ENCODE measurements around the gene ATG7. TPM values are rescaled to one million over a fixed set of nuclear protein-coding genes. Genes with fewer than 3 reads are reported as not detected.

ATG7 gene
- total RNA-seq, 1 donor from 2014 or later = 17.5 TPM

- ATAC-seq (peak; percentile 90), DNase-seq (ENCODE audit: missing footprints) (no peak)
- intact Hi-C loops (cut with DNase I) = no loop called here
Observed at GRCh38 chr3:11288786-11289637, 16.8 kb downstream of the ATG7 start.

- intact Hi-C loops (cut with DNase I) = no loop called here
- no peak for ATAC-seq
- DNase-seq (ENCODE audit: missing footprints) = no peak
Observed at GRCh38 chr3:11289864-11290263, 17.7 kb downstream of the ATG7 start.

- intact Hi-C loops (cut with DNase I) = no loop called here
- ATAC-seq = no peak
- DNase-seq (ENCODE audit: missing footprints) = no peak
Observed at GRCh38 chr3:11290743-11291680, 18.8 kb downstream of the ATG7 start.

GRCh38 chr3:11291808-11292207 is 19.6 kb downstream of the ATG7 start:
- DNase-seq (ENCODE audit: missing footprints) (no peak), ATAC-seq (peak; percentile 64)
- intact Hi-C loops (cut with DNase I) = no loop called here

GRCh38 chr3:11297126-11297525 is 24.9 kb downstream of the ATG7 start:
- DNase-seq (ENCODE audit: missing footprints) (no peak), ATAC-seq (no peak)
- intact Hi-C loops (cut with DNase I) = no loop called here

- no peak for ATAC-seq
- DNase-seq (ENCODE audit: missing footprints) = no peak
- intact Hi-C loops (cut with DNase I) = no loop called here
Observed at GRCh38 chr3:11300970-11301369, 28.8 kb downstream of the ATG7 start.

GRCh38 chr3:11302444-11302843 is 30.2 kb downstream of the ATG7 start:
- DNase-seq (ENCODE audit: missing footprints) = no peak
- ATAC-seq = no peak
- intact Hi-C loops (cut with DNase I) = no loop called here

- intact Hi-C loops (cut with DNase I) = no loop called here
- DNase-seq (ENCODE audit: missing footprints) = no peak
- ATAC-seq = no peak
Observed at GRCh38 chr3:11304175-11304574, 32.0 kb downstream of the ATG7 start.

GRCh38 chr3:11305509-11305908 is 33.3 kb downstream of the ATG7 start:
- intact Hi-C loops (cut with DNase I) = no loop called here
- ATAC-seq = no peak
- DNase-seq (ENCODE audit: missing footprints) = no peak

GRCh38 chr3:11306817-11307589 is 34.8 kb downstream of the ATG7 start:
- intact Hi-C loops (cut with DNase I) = no loop called here
- no peak for DNase-seq (ENCODE audit: missing footprints)
- ATAC-seq = no peak

GRCh38 chr3:11307830-11308432 is 35.7 kb downstream of the ATG7 start:
- peak; percentile 37 for ATAC-seq
- intact Hi-C loops (cut with DNase I) = no loop called here
- DNase-seq (ENCODE audit: missing footprints) = no peak

- DNase-seq (ENCODE audit: missing footprints) = no peak
- no peak for ATAC-seq
- intact Hi-C loops (cut with DNase I) = no loop called here
Observed at GRCh38 chr3:11310258-11310657, 38.1 kb downstream of the ATG7 start.

GRCh38 chr3:11312166-11312565 is 40.0 kb downstream of the ATG7 start:
- no peak for DNase-seq (ENCODE audit: missing footprints)
- no peak for ATAC-seq
- intact Hi-C loops (cut with DNase I) = no loop called here

- ATAC-seq (no peak), DNase-seq (ENCODE audit: missing footprints) (no peak)
- intact Hi-C loops (cut with DNase I) = no loop called here
Observed at GRCh38 chr3:11317300-11317699, 45.1 kb downstream of the ATG7 start.

- intact Hi-C loops (cut with DNase I) = no loop called here
- no peak for DNase-seq (ENCODE audit: missing footprints)
- ATAC-seq = no peak
Observed at GRCh38 chr3:11322931-11323330, 50.7 kb downstream of the ATG7 start.

- DNase-seq (ENCODE audit: missing footprints) (no peak), ATAC-seq (no peak)
- intact Hi-C loops (cut with DNase I) = no loop called here
Observed at GRCh38 chr3:11323813-11324212, 51.6 kb downstream of the ATG7 start.

- DNase-seq (ENCODE audit: missing footprints) = no peak
- no peak for ATAC-seq
- intact Hi-C loops (cut with DNase I) = no loop called here
Observed at GRCh38 chr3:11327619-11328018, 55.4 kb downstream of the ATG7 start.

GRCh38 chr3:11328196-11328945 is 56.2 kb downstream of the ATG7 start:
- ATAC-seq (no peak), DNase-seq (ENCODE audit: missing footprints) (no peak)
- intact Hi-C loops (cut with DNase I) = no loop called here
